Adrenal gland (tissue), 5 donors: Measurements from ENCODE around the gene ETV6.

Experiments
- POLR2A ChIP-seq, 2 donors: fragments of 450-650 bp; IDR thresholded peaks; one replicate each; pipeline ENCODE4 v1.6.1; 2017; ENCODE audit warnings: antibody characterized with exemption in 2 of 2, mild to moderate bottlenecking in 2 of 2, moderate library complexity in 1 of 2
- TF ChIP-seq, protein P1 (sequence below), 6 experiments: fragments of 450-650 bp in 4 of 6; fragments of 200-600 bp in 2 of 6; sonication (generic) in 1 of 6; IDR thresholded peaks; 1 replicate in 5 of 6; 2 replicates in 1 of 6; pipeline versions ENCODE4 v1.5.1 to v1.8.0; 2016 to 2021; ENCODE audit warnings: antibody characterized with exemption in 6 of 6, mild to moderate bottlenecking in 2 of 6, moderate library complexity in 1 of 6
- donor health status: DM: no; HTN: no; CAD: no.

DNA sequence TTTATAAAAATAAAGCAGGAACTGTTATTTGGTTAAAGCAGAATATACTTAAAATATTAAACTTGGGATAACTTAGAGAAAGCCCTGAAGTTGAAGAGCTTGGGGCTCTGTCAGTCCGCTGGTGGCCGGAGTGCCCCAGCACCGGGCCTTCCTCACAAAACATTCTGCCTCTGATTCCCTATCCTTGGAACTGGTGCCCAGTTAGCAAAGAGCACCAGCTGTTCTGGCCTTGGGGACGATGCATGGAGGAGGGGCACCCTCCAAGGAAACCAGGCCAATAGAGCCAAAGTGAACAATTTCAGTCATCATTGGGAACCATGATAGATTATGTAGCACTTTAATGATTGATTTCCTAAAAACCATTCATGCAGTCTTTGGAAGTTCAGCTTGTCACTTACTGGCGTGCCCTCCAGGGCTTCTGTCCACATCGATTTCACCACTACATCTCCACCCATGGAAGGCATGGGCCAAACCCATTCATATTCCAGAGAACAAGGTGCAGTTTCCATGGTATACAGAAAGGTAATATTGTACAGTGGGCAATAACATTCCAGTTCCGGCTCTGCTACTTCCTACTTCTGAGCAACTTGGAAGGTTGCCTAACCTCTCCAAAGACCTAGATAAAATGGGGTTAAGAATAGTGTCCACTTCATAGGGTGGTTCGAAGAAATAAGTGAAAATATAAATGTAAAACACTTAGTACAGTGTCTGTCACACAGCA, 145.9 kb downstream of the ETV6 start:
- TF ChIP-seq, protein P1, sequence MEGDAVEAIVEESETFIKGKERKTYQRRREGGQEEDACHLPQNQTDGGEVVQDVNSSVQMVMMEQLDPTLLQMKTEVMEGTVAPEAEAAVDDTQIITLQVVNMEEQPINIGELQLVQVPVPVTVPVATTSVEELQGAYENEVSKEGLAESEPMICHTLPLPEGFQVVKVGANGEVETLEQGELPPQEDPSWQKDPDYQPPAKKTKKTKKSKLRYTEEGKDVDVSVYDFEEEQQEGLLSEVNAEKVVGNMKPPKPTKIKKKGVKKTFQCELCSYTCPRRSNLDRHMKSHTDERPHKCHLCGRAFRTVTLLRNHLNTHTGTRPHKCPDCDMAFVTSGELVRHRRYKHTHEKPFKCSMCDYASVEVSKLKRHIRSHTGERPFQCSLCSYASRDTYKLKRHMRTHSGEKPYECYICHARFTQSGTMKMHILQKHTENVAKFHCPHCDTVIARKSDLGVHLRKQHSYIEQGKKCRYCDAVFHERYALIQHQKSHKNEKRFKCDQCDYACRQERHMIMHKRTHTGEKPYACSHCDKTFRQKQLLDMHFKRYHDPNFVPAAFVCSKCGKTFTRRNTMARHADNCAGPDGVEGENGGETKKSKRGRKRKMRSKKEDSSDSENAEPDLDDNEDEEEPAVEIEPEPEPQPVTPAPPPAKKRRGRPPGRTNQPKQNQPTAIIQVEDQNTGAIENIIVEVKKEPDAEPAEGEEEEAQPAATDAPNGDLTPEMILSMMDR (IDR thresholded peaks at IDR 0.05): no peak
- TF ChIP-seq POLR2A (IDR thresholded peaks at IDR 0.05): peak in 1 of 2 donors; percentile 15
